ENCODE measurements around the gene SLC1A4. TPM values are rescaled to one million over a fixed set of nuclear protein-coding genes. Genes with fewer than 3 reads are reported as not detected.

Gene SLC1A4
- total RNA-seq, 1 donor from 2014 or later, result 15.1 TPM

- Mint-ChIP-seq H3K9me3 (peaks cover 18% of the 10 kb centered on the region), H3K4me1 (ENCODE audit: low read depth) (peaks cover 25% of the 10 kb centered on the region), H3K36me3 (ENCODE audit: low read depth) (peaks cover 10% of the 10 kb centered on the region), H3K4me3 (no peak overlapping the region), H3K27ac (no peak overlapping the region), H3K27me3 (ENCODE audit: insufficient read depth) (no peaks in the 10 kb centered on the region)
- peak; percentile 67 for DNase-seq (ENCODE audit: low spot score)
- intact Hi-C loops (cut with micrococcal nuclease), result loop anchor here (1.0 to 5.0 kb wide), 6 partner anchors 16 to 533 kb away; partner anchors contain the start of genes AFTPH, CEP68 and SLC1A4
Observed at GRCh38 chr2:65040400-65041261, 51.4 kb downstream of the SLC1A4 start.

- peaks cover 25% of the 10 kb centered on the region for H3K4me1 Mint-ChIP-seq (ENCODE audit: low read depth)
Observed at GRCh38 chr2:65043001-65043400, 53.8 kb downstream of the SLC1A4 start.

GRCh38 chr2:65044097-65044735 is 55.0 kb downstream of the SLC1A4 start:
- Mint-ChIP-seq H3K4me3 (no peak overlapping the region), H3K36me3 (ENCODE audit: low read depth) (peaks cover 10% of the 10 kb centered on the region), H3K27ac (no peak overlapping the region), H3K27me3 (ENCODE audit: insufficient read depth) (peaks cover 7% of the 10 kb centered on the region), H3K4me1 (ENCODE audit: low read depth) (peaks cover 25% of the 10 kb centered on the region), H3K9me3 (peaks cover 18% of the 10 kb centered on the region)
- intact Hi-C loops (cut with micrococcal nuclease), result loop anchor here (5.0 kb wide), 1 partner anchor 522 kb away; the partner anchor contains the start of gene AFTPH
- no peak for DNase-seq (ENCODE audit: low spot score)

More at GRCh38 chr2:65043001-65043400, 53.8 kb downstream of the SLC1A4 start:
- intact Hi-C loops (cut with micrococcal nuclease), result loop anchor here (5.0 kb wide), 1 partner anchor 521 kb away; the partner anchor contains the start of gene AFTPH
- no peak for DNase-seq (ENCODE audit: low spot score)
- H3K27me3 Mint-ChIP-seq (ENCODE audit: insufficient read depth), result peaks cover 4% of the 10 kb centered on the region
- H3K36me3 Mint-ChIP-seq (ENCODE audit: low read depth), result peaks cover 10% of the 10 kb centered on the region
- peaks cover 18% of the 10 kb centered on the region for H3K9me3 Mint-ChIP-seq
- H3K27ac Mint-ChIP-seq, result no peak overlapping the region
- H3K4me3 Mint-ChIP-seq, result no peak overlapping the region

- peaks cover 10% of the 10 kb centered on the region for H3K36me3 Mint-ChIP-seq (ENCODE audit: low read depth)
- H3K4me1 Mint-ChIP-seq (ENCODE audit: low read depth), result peaks cover 13% of the 10 kb centered on the region
- no peak for DNase-seq (ENCODE audit: low spot score)
- intact Hi-C loops (cut with micrococcal nuclease), result no loop called here
- no peak overlapping the region for H3K4me3 Mint-ChIP-seq
- peaks cover 9% of the 10 kb centered on the region for H3K27me3 Mint-ChIP-seq (ENCODE audit: insufficient read depth)
- H3K27ac Mint-ChIP-seq, result no peak overlapping the region
- peaks cover 18% of the 10 kb centered on the region for H3K9me3 Mint-ChIP-seq
Observed at GRCh38 chr2:65045651-65046050, 56.5 kb downstream of the SLC1A4 start.

GRCh38 chr2:65046633-65047407 is 57.6 kb downstream of the SLC1A4 start:
- Mint-ChIP-seq H3K9me3 (peaks cover 18% of the 10 kb centered on the region), H3K27ac (no peak overlapping the region), H3K4me1 (ENCODE audit: low read depth) (peaks cover 10% of the 10 kb centered on the region), H3K36me3 (ENCODE audit: low read depth) (peaks cover 10% of the 10 kb centered on the region), H3K4me3 (no peak overlapping the region), H3K27me3 (ENCODE audit: insufficient read depth) (peaks cover 15% of the 10 kb centered on the region)
- intact Hi-C loops (cut with micrococcal nuclease), result no loop called here
- no peak for DNase-seq (ENCODE audit: low spot score)

GRCh38 chr2:65049010-65049639 is 59.9 kb downstream of the SLC1A4 start:
- peaks cover 17% of the 10 kb centered on the region for H3K27me3 Mint-ChIP-seq (ENCODE audit: insufficient read depth)
- H3K36me3 Mint-ChIP-seq (ENCODE audit: low read depth), result peaks cover 7% of the 10 kb centered on the region
- peaks cover 17% of the 10 kb centered on the region for H3K4me1 Mint-ChIP-seq (ENCODE audit: low read depth)
- intact Hi-C loops (cut with micrococcal nuclease), result no loop called here
- H3K9me3 Mint-ChIP-seq, result peaks cover 11% of the 10 kb centered on the region
- no peak for DNase-seq (ENCODE audit: low spot score)
- H3K27ac Mint-ChIP-seq, result no peak overlapping the region
- no peak overlapping the region for H3K4me3 Mint-ChIP-seq

- H3K9me3 Mint-ChIP-seq, result no peaks in the 10 kb centered on the region
- DNase-seq (ENCODE audit: low spot score), result no peak
- no peak overlapping the region for H3K4me3 Mint-ChIP-seq
- H3K36me3 Mint-ChIP-seq (ENCODE audit: low read depth), result no peaks in the 10 kb centered on the region
- H3K27me3 Mint-ChIP-seq (ENCODE audit: insufficient read depth), result peaks cover 17% of the 10 kb centered on the region
- intact Hi-C loops (cut with micrococcal nuclease), result loop anchor here (10.0 kb wide), 3 partner anchors 296 to 1036 kb away; partner anchors contain the start of gene VPS54
- peaks cover 26% of the 10 kb centered on the region for H3K4me1 Mint-ChIP-seq (ENCODE audit: low read depth)
- no peak overlapping the region for H3K27ac Mint-ChIP-seq
Observed at GRCh38 chr2:65050931-65051330, 61.7 kb downstream of the SLC1A4 start.

GRCh38 chr2:65053199-65053598 is 64.0 kb downstream of the SLC1A4 start:
- Mint-ChIP-seq H3K27me3 (ENCODE audit: insufficient read depth) (peaks cover 13% of the 10 kb centered on the region), H3K36me3 (ENCODE audit: low read depth) (no peaks in the 10 kb centered on the region), H3K27ac (peak overlapping the region; percentile 67), H3K4me3 (peak overlapping the region; percentile 48), H3K4me1 (ENCODE audit: low read depth) (peaks cover 41% of the 10 kb centered on the region), H3K9me3 (no peaks in the 10 kb centered on the region)
- intact Hi-C loops (cut with micrococcal nuclease), result loop anchor here (10.0 kb wide), 3 partner anchors 298 to 1038 kb away; partner anchors contain the start of gene VPS54
- DNase-seq (ENCODE audit: low spot score), result peak; percentile 42

GRCh38 chr2:65054749-65055421 is 65.7 kb downstream of the SLC1A4 start:
- no peak for DNase-seq (ENCODE audit: low spot score)
- intact Hi-C loops (cut with micrococcal nuclease), result loop anchor here (5.0 to 10.0 kb wide), 4 partner anchors 300 to 1040 kb away; partner anchors contain the start of gene VPS54
- H3K9me3 Mint-ChIP-seq, result no peaks in the 10 kb centered on the region
- H3K36me3 Mint-ChIP-seq (ENCODE audit: low read depth), result no peaks in the 10 kb centered on the region
- H3K27me3 Mint-ChIP-seq (ENCODE audit: insufficient read depth), result peaks cover 10% of the 10 kb centered on the region
- H3K27ac Mint-ChIP-seq, result no peak overlapping the region
- peaks cover 48% of the 10 kb centered on the region for H3K4me1 Mint-ChIP-seq (ENCODE audit: low read depth)
- peak overlapping the region; percentile 94 for H3K4me3 Mint-ChIP-seq

- intact Hi-C loops (cut with micrococcal nuclease), result loop anchor here (1.0 to 10.0 kb wide), 13 partner anchors 15 to 1467 kb away; partner anchors contain the start of genes AFTPH, MDH1, SERTAD2 and SPRED2
- H3K27me3 Mint-ChIP-seq (ENCODE audit: insufficient read depth), result peaks cover 8% of the 10 kb centered on the region
- peak overlapping the region; percentile 94 for H3K4me3 Mint-ChIP-seq
- no peaks in the 10 kb centered on the region for H3K9me3 Mint-ChIP-seq
- no peak for DNase-seq (ENCODE audit: low spot score)
- peaks cover 48% of the 10 kb centered on the region for H3K4me1 Mint-ChIP-seq (ENCODE audit: low read depth)
- no peaks in the 10 kb centered on the region for H3K36me3 Mint-ChIP-seq (ENCODE audit: low read depth)
- H3K27ac Mint-ChIP-seq, result peak overlapping the region; percentile 83
Observed at GRCh38 chr2:65055422-65056214, 66.4 kb downstream of the SLC1A4 start.

Measured in activated T-helper 1 cell treated with anti-CD3 and anti-CD28 coated beads, Interleukin-12 subunit alpha, Interleukin-12 subunit beta, Interleukin-2, Interleukin-4 antibody, amounts not matched to agents 30 ng/mL and 10 ng/mL and 1 ng/mL, durations not matched to agents 14 hours and 24 hours and 36 hours (primary cell).